HS-27A (cell line): ENCODE data around the gene RGS7.
"Not testable (repeated sequence)": the region's sequence is repeated elsewhere in the genome, so short reads cannot be mapped to it uniquely, and the experiment has no call there.

Experiments
- DNase-seq: peaks from one replicate; pipeline ENCODE4 v3.0.0-alpha.2; 2012; ENCODE audit warnings: low read depth, missing footprints

The RGS7 gene

DNA sequence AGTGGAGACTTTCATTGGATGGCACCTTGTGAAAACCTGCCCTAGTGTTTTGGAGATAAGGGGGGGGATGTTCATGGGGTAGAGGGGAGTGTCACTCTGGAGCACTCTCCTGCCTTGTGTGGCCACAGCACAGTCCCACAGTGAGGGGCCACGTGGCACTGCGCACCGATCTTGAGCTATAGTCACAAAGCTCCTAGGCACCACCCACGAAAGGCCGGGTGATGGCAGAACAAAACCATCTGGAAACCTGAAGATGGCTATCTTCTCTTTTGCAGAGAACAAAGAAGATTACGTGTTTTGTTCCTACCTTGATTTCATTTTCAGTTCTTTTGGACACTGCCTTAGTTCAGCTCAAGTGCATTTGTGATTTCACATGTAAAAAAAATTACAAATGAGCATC is 220.6 kb downstream of the RGS7 start:
- DNase-seq, result no peak

DNA sequence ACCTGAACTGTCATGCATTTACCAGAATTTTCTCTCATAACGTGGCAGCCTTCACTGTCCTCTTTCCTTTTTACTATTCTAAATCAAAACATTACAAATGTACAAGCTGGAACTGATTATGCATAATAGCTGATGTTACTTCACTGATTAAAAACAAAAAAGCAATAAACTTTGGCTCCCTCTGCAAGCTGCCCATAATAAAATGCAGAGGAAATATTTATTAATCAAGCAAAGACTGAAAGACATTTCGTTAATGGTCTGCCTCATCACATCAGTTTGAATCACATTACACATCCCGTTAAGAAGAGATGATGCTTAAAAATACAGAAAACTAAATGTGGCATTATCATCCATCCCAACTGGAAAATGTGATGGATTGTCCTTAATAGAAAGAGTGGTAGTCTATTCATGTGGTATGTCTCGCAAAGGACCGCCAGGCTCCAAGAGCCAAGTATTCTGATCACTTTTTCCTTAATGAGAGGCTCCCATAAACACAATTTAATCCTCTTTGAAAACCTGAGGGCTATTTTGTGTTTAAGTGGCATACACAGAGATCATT is 225.3 kb downstream of the RGS7 start:
- no peak for DNase-seq

DNA sequence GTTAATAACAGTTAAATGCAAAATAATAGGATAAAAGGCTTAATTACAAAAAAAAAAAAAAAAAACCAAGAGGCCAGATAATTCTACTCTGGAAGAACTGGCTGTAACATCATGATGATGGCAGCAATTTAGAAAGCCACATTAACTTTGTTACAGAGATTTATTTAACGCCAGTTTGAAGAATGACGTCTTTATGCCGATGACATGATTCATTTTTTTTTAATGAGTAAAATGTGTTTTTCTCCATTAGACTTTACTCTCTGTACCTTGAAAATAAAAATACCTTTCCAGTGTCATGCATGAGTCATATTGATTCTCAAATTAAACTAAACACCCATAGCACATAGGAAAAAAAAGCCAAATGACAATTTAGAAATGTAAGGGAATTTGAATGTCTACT is 226.1 kb downstream of the RGS7 start:
- DNase-seq, result no peak

DNA sequence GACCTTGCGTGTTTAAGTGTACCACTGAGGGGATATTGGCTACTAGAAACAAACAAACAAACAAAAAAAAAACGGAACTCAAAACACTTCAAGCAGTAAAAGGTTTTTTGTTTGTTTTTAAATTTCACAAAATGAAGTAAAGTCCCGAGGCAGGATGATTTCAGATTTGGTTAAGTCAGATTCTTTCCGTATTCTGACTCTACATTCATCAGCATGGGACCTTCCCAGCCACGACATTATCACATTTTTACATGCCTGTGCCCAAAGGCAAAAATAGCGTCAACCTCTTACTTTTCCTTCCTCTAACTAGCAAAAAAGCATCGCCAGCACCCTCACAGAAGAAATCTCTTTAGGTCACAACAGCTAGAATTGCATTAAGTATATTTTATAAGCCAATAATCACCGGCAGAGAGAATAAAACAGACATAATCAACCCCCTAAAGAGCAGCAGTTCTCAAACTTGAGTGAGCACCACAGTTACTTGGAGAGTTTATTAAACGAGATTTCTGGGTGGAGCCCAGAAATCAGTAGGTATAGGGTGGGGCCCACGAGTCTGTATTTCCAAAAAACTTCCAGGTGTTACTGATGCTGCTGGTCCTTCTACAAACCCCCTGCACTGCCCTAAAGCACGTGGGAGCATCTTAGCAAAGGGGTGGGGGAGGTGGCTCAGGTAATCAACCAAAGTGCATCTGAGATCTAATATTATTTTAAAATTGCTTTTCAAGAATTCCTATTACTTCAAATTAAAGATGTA is 227.6 kb downstream of the RGS7 start:
- no peak for DNase-seq

DNA sequence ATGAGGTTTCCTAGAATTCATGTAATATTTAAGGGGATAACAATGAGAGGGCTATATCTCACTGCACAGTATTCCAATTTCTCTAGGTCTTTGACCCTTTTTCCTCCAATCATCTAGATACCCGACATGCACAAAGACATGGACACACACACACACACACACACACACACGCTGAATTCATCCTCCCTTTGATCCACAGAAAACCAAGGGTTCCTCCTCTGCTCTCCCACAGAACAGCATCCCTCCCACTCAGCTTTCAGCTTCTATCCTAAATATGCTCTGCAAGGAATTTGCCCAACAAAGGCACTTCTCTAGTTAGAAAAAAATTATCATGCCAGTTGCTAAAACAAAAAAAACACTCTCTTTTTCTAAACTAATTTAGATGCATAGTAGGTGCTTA is 231.7 kb downstream of the RGS7 start:
- DNase-seq, result no peak

DNA sequence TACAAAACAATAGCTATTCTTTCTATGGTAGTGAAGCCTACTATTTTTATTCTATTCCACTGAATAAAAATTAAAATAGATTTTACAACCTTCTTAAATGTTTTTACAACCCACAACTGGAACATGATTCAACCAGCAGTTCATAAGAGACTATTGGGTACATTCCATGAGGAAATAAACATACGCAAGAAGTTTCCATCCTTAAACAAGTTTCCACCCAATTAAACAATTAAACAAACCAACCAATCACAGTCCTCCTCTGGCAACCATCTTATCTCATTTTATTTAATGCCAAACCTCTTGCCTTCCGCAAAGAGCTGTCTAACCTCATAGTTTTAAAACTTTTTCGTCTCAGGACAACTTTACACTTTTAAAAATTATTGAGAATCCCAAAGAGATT is 239.0 kb downstream of the RGS7 start:
- DNase-seq, result no peak

DNA sequence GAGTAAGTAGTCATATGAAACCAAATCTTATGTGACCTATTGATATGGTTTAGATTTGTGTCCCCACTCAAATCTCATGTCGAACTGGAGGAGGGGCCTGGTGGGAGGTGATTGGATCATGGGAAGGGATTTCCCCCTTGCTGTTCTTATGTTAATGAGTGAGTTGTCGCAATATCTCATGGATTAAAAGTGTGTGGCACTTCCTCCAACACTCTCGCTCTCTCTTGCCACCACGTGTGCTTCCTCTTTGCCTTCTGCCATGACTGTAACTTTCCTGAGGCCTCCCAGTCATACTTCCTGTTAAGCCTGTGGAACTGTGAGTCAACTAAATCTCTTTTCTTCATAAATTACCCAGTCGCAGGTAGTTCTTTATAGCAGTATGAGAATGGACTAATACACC is 241.2 kb downstream of the RGS7 start:
- DNase-seq, result no peak

DNA sequence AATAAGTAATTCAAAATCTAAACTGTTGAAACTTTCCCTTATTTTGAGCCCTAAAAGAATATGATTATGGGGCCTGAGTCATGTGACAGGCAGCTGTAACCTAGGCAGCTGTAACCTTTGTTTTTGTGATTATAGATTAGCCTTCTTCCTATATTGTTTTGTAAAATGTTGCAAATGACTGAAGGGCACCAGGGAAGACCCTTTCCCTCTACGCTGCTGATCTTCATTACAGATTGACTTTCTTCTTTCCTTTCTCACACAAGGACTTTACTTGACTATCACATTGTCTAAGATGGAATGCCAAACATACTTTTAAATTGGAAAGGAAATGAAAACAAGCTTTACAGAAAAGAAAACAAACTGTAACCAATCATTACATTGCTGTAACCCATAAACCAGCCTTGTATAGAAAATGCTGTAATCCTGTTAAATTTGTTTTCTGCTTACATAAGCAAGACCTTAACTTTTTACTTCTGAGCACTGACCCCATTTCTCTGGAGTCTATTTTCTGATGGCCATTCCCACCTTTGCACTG is 242.2 kb downstream of the RGS7 start:
- no peak for DNase-seq

DNA sequence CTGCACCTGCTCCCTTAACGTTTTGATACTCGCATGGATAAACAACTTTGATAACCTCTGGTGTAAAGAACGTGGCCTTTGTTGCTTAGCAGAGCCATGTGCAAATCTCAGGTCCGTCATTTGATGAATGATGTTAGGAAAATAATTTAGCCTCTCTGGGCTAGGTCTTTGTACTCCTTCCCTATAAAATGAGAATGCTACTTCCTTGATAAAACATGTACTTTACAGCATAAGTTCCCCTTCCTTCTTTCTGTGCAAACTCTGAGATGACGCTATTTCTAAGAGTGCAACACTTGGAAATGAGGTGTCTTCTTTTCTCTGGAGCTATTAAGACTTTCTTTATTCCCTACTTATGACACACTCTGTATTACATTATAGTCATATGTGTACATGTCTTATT is 243.4 kb downstream of the RGS7 start:
- DNase-seq, result no peak

DNA sequence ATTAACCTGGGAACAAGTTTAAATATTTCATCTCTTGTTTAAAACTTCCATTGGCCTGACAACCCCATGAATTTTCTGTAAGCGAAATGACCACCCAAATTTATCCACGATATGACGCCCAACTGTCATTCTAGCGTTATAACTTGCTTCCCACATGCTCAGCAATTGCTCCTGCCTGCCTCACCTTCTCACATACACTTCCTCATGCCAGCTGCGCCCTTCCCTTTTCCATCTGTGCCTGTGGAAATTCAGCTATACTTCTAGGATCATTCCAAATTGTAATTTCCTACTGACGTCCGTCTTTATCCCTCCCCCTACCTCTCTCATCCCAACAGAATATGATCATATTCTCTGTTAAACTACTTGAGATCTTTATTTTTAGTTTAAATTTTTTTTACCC is 248.0 kb downstream of the RGS7 start:
- no peak for DNase-seq

DNA sequence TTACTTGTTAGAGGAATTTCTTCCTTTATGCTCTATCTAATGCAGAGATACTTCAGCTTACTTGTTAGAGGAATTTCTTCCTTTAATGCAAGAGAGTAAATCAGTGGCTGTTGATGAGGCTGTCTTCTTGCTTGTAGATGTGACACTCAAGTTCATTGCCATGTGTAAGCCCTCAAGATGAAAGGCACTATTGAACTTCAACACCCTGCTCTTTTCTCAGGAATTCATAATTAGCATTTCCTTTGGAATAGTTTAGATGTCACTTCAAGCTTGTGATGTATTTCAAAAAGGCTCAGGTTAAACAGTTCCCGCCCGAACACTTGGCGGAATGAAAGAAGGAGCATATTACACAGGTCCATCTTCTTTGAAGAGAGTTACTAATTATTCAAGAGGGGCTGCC is 251.9 kb downstream of the RGS7 start:
- DNase-seq, result no peak

DNA sequence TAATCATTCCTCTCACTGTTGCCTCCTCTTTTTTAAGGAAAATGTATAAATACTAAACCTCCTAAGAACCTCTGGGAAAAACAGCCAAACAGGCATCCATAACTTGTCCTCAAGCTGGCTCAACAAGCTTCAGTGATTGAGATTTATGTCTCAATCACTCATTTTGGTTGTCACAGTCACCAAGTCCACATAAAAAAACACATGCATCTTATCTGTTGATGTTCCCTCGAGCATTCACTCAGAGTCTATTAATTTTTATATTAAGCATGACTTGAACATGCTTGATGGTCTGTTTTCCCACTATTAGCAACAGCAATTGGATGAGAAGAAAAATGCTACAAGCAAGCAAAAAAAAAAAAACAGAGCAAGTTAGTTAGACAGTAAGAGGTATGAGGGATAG is 254.3 kb downstream of the RGS7 start:
- DNase-seq, result no peak

DNA sequence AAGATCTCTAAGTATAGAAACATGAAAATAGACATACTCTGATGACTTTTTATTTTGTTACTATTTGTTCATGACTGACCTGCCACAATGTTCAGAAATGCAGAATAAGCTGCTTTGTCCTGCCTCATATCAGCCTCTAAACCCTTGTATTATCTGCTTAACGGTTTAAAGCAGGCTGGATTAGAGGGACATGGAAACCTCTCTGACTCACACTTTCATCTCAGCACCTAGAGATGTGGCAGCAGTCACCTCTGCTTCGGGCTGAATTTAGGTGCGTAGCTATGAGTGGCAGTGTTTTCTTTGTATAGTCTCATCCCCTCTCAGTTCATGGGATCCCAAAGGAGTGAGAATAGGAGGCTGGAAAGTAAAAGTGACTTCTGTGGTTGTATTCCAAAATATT is 255.4 kb downstream of the RGS7 start:
- no peak for DNase-seq

DNA sequence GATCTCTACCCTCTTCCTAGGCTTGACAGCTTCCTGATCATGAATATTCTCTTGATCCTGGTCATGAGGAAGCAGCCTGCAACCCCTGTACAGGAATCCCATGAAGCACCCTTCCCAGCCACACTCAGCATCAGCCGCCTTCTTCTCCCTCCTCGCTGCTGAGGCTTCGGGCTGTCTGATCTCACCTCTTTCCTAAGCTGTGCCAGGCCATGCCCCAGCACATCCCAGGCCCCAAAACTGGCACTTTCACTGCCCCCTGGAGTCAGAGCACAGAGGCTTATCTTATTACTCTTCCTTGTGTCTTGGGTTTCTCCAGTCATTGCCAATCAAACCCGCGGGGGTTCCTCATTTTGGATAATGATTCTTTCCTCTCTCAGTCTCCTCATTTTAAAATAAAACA is 259.5 kb downstream of the RGS7 start:
- DNase-seq, result no peak

DNA sequence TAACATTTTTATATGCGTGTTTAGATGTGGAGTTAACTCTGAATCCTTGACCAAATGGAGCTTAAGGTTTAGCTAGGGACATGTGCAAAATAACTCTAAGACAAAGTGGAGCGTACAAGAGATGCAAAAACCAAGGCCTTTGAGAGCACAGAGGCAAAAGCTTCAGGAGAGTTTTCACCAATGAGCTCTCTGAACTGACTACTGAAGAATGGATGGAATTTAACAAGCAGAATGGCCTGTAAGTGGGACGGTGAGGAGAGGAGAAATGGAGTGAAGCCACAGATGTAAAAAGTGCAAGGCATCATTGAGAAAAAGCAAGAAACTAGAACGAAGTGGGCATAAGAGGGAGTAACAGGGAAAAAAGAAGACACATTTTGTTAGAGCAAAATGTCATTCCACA is 260.0 kb downstream of the RGS7 start:
- no peak for DNase-seq

DNA sequence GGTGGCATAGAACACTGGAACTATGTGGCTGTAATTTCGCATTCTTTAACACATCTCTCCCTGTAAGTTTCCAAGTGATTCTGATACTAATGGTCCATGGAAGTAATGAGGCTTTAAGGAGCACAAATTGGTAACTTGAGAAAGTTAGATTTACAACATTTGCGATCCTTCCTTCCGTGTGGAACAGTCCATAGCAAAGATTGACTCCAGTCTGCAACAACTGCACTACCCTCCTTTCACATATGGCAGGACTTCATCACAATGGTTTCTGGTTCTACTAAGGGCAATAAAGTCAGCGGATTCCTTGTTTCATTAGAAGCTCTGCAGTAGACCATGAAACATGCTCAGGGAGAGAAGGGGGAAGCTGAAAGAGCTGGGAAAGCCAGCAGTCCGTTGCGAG is 261.2 kb downstream of the RGS7 start:
- DNase-seq, result no peak

DNA sequence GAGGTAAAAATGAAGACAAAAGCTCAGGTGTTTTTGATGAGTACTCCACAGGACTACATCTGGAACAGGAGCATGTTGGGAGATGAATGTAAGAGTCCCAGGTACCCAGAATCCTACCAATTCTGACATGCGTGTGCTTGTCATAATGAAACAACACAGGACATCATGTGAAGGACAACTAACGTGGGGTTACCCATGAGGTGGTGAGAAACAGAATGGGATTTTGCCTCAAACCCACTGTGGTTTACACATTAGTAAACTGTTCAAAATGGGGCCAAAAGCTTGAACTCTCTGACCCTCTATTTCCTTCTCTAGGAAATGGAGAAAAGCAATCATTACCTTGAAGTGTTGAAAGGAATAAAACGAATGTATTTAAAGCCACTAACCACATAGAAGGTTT is 266.2 kb downstream of the RGS7 start:
- DNase-seq, result no peak

DNA sequence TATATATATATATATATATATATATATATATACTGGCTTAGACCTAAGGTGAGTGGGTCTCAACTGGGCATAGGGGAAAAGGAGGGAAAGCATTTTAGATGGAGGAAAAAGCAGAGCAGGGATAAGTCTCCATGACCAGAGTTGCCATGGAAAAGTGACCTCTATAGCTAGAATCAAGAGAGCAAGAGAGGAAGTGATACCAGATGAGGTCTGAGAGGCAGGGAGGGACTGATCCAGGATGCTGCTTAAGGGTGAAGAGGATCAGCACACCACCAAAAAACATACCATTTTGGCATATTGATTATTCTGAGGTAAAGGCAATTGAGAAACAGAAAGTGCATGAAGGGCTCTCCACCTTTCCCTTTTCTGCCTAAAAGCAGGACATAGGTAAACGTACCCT is 267.9 kb downstream of the RGS7 start:
- not testable (repeated sequence) for DNase-seq

DNA sequence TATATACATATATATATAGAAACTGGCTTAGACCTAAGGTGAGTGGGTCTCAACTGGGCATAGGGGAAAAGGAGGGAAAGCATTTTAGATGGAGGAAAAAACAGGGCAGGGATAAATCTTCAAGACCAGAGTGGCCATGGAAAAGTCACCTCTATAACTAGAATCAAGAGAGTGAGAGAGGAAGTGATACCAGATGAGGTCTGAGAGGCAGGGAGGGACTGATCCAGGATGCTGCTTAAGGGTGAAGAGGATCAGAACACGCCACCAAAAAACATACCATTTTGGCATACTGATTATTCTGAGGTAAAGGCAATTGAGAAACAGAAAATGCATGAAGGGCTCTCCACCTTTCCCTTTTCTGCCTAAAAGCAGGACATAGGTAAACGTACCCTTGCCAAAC is 268.9 kb downstream of the RGS7 start:
- not testable (repeated sequence) for DNase-seq

DNA sequence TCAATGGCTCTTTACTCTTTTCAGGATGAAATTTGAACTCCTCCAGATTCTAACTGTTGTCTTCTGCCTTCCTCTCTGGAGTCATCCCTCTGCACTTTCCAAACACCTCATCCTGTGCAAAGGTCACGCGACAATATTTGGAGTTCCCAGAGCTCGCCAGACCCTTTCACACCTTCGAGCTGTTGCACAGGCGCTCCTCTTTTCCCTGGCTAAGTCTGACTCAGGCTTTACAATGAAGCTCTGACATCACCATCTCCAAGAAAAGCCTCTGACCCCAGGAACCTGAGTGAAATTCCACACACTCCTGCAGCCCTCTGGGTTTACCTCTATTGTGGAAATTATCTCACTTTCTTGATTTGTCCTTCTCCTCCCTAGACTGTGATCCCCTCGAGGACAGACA is 270.3 kb downstream of the RGS7 start:
- DNase-seq, result no peak

DNA sequence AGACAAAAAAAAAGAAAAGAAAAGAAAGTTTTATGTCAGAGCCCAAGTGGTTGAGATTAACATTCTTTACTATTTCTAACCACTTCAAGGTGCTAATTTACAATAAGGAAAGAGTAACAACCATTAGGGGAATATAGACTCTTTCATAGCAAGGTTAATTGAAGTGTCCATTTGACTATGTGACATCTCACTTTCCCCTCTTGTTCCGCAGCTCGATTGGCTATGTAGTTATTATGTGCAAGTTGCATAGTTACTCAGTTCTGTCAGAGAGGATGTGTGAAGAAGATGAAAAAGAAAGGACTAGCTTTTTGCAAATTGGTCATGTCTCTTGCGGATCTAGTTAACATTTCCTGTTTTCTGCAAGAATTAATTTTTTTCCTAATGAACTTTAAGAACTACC is 273.7 kb downstream of the RGS7 start:
- no peak for DNase-seq

DNA sequence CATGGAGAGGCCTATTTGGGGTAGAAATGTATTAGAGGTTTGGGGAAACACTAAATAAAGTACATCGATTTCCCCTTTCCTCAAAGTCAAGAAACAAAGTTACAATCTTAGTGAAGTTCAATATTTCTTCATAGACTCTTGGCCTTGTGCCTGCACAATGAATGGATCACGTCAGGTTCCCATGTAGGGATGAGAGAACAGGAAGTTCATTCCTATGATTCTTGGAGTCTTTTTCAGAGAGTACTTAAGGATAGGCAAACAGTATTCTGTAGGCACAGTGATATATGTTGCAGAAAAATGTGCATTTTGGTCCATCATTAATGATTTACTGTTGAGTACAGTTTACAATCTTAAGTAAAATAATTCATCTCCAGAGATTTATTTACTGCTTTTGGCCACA is 275.5 kb downstream of the RGS7 start:
- DNase-seq, result no peak

DNA sequence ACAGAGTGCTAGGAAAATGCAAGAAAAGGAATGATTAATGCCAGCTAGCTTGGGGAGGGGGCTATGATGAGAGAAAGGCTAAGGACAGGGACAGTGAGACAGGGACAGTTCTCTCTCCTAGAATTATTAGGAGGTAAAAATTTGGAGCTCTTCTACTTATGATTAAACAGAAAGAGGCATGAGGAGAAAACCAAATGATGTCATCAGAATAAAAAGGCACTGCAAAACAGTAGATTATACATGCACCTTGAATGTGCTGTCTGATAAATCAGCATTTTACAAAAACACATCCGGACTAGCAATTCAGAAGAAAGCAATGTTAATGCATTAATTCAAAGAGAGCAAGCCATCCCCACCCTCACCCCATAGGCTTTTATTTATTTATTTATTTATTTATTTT is 277.5 kb downstream of the RGS7 start:
- DNase-seq, result no peak

DNA sequence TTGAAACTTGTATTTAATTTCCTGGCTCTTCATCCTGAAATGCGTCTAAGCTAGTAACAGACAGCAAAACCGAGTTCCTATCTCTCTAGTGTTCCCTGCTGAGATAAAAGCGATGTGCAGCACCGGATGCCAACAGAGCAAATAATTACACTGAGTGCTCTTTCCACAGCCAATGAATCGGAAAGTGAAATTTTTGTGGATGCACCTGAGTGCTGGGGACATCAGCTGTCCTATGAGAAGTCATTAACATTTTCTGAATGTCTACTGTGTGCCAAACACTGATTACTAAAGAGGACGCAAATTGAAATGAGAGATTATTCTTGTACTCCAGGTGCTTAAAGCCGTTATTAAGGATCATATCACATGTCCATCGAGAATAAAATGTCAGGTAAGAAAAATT is 278.0 kb downstream of the RGS7 start:
- DNase-seq, result no peak
